A673 (cell line): Measurements from ENCODE around the gene TCF3.
A peak's percentile ranks its signal among the peaks of the same experiment; 100 is the strongest.

ENCODE experiments used
- EZH2 ChIP-seq: fragments of 200-600 bp; sonication (generic); IDR thresholded peaks from 2 replicates; pipeline ENCODE4 v1.6.1; 2017; ENCODE audit warnings: borderline replicate concordance, low read depth, mild to moderate bottlenecking, mixed read lengths, antibody characterized with exemption, low read length; ENCODE audit not compliant: poor library complexity, severe bottlenecking
- TF ChIP-seq, protein P1 (sequence below): fragments of 300-800, 200-600 bp; sonication (generic); conservative IDR thresholded peaks from 2 replicates; pipeline ENCODE4 v1.5.1; 2017; ENCODE audit warnings: low read depth, mild to moderate bottlenecking, antibody characterized with exemption, low read length, moderate library complexity, mixed read lengths

DNA sequence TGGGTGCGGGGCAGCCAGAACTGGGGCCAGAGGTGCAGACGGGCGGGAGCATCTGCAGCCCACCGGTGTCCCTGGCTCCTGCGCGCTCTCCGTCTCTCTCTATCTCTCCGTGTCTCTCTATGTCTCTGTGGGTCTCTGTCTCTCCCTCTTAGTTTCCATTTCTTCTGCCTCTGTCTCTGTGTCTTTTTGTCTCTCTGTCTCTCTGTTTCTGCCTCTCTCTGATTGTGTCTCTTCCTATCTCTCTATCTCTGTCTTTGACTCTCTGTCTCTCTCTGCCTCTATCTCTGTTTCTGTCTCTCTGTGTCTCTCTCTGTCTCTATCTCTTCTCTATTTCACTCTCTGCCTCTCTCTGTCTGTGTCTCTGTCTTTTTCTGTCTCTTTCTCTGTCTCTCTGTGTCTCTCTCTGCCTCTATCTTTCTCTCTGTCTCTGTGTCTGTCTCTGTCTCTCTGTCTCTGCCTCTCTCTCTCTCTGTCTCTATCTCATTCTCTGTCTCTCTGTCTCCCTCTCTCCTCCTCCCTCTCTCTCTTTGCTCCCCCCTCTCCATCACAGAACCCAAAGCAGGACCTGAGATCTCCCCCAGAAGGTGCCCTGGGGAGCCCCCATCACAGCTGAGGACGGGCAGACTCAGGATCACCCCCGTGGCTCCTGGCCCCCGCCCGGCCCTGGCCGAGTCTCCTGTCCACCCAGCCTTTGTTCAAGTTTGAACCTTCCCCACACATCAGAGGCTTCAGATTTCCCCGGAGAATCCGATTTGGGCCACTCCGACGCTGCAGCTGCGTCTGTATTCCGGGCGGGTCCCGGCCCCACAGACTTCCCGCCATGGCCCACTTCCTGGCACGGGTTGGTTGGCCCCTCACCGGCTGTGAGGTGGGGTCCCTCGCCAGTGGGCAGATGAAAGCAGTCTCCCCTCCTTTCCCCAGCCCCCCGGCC, 48.6 kb upstream of the TCF3 start:
- TF ChIP-seq, protein P1, sequence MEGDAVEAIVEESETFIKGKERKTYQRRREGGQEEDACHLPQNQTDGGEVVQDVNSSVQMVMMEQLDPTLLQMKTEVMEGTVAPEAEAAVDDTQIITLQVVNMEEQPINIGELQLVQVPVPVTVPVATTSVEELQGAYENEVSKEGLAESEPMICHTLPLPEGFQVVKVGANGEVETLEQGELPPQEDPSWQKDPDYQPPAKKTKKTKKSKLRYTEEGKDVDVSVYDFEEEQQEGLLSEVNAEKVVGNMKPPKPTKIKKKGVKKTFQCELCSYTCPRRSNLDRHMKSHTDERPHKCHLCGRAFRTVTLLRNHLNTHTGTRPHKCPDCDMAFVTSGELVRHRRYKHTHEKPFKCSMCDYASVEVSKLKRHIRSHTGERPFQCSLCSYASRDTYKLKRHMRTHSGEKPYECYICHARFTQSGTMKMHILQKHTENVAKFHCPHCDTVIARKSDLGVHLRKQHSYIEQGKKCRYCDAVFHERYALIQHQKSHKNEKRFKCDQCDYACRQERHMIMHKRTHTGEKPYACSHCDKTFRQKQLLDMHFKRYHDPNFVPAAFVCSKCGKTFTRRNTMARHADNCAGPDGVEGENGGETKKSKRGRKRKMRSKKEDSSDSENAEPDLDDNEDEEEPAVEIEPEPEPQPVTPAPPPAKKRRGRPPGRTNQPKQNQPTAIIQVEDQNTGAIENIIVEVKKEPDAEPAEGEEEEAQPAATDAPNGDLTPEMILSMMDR, result no peak
- peak; percentile 72 for TF ChIP-seq EZH2
